Fibroblast of skin of abdomen (primary cell): ENCODE measurements around the gene SELENOS.

Experiments
- DNase-seq: peaks from one replicate; pipeline ENCODE4 v3.0.0-alpha.2; 2013

SELENOS gene

GRCh38 chr15:101250873-101251829 lies 26.1 kb downstream of the SELENOS start:
- DNase-seq, result no peak

GRCh38 chr15:101250341-101250831 lies 26.9 kb downstream of the SELENOS start:
- peak; percentile 87 for DNase-seq

- DNase-seq, result no peak
Measured at GRCh38 chr15:101248274-101248673, 29.0 kb downstream of the SELENOS start.

- DNase-seq, result no peak
Measured at GRCh38 chr15:101246824-101247745, 30.2 kb downstream of the SELENOS start.

GRCh38 chr15:101246391-101246790 lies 30.9 kb downstream of the SELENOS start:
- no peak for DNase-seq

- DNase-seq, result no peak
Measured at GRCh38 chr15:101244889-101245668, 32.2 kb downstream of the SELENOS start.

GRCh38 chr15:101244036-101244781 lies 33.1 kb downstream of the SELENOS start:
- DNase-seq, result peak; percentile 56

GRCh38 chr15:101243420-101243819 lies 33.9 kb downstream of the SELENOS start:
- DNase-seq, result no peak

- peak; percentile 36 for DNase-seq
Measured at GRCh38 chr15:101242999-101243336, 34.3 kb downstream of the SELENOS start.

- DNase-seq, result peak; percentile 54
Measured at GRCh38 chr15:101242160-101242998, 34.9 kb downstream of the SELENOS start.

- no peak for DNase-seq
Measured at GRCh38 chr15:101240358-101240757, 36.9 kb downstream of the SELENOS start.

- no peak for DNase-seq
Measured at GRCh38 chr15:101239724-101240136, 37.6 kb downstream of the SELENOS start.

GRCh38 chr15:101237251-101237650 lies 40.0 kb downstream of the SELENOS start:
- DNase-seq, result no peak

GRCh38 chr15:101233651-101234280 lies 43.5 kb downstream of the SELENOS start:
- DNase-seq, result no peak

- DNase-seq, result no peak
Measured at GRCh38 chr15:101232677-101233076, 44.6 kb downstream of the SELENOS start.

GRCh38 chr15:101228313-101228712 lies 49.0 kb downstream of the SELENOS start:
- DNase-seq, result no peak

GRCh38 chr15:101225658-101226057 lies 51.6 kb downstream of the SELENOS start:
- no peak for DNase-seq
